Subcutaneous abdominal adipose tissue (tissue), 5 donors: Measurements from ENCODE around the gene KLC1.
"Not testable (repeated sequence)": the region's sequence is repeated elsewhere in the genome, so short reads cannot be mapped to it uniquely, and the experiment has no call there.

Experiments
- H3K27ac ChIP-seq: one replicate; pipeline ENCODE4 v1.7.0; 2013; ENCODE audit warnings: low read depth, mild to moderate bottlenecking, inconsistent platforms, low read length, moderate library complexity
- H3K27me3 ChIP-seq, 5 donors: one replicate each; pipeline ENCODE4 v1.7.0; 2013; ENCODE audit warnings: low read length in 5 of 5, inconsistent platforms in 1 of 5; ENCODE audit not compliant: control insufficient read depth in 5 of 5, insufficient read depth in 4 of 5
- H3K36me3 ChIP-seq, 5 donors: one replicate each; pipeline ENCODE4 v1.7.0; 2013; ENCODE audit warnings: low read length in 5 of 5; ENCODE audit not compliant: control insufficient read depth in 5 of 5, insufficient read depth in 5 of 5
- H3K4me1 ChIP-seq, 5 donors: one replicate each; pipeline ENCODE4 v1.7.0; 2013; ENCODE audit warnings: low read length in 5 of 5, mild to moderate bottlenecking in 3 of 5, moderate library complexity in 1 of 5; ENCODE audit not compliant: control insufficient read depth in 5 of 5, insufficient read depth in 5 of 5
- H3K4me3 ChIP-seq, 5 donors: one replicate each; pipeline ENCODE4 v1.7.0; 2013; ENCODE audit warnings: low read length in 5 of 5, low read depth in 1 of 5
- H3K9ac ChIP-seq, 5 donors: one replicate each; pipeline ENCODE4 v1.7.0; 2013; ENCODE audit warnings: low read length in 5 of 5, mild to moderate bottlenecking in 4 of 5, moderate library complexity in 3 of 5
- H3K9me3 ChIP-seq, 5 donors: one replicate each; pipeline ENCODE4 v1.7.0; 2013; ENCODE audit warnings: low read length in 5 of 5; ENCODE audit not compliant: control insufficient read depth in 5 of 5
- donor health status: healthy.
- donor health status: healthy.
- donor health status: healthy.
- donor health status: healthy.
- donor health status: healthy.

KLC1 gene

GRCh38 chr14:103685276-103686211 lies 56.5 kb downstream of the KLC1 start:
- Histone ChIP-seq H3K27me3 (no peaks in the 10 kb centered on the region), H3K9ac (no peak overlapping the region), H3K4me3 (no peak overlapping the region), H3K27ac (peak overlapping the region; percentile 48), H3K36me3 (peaks cover 0 to 94% (median 63%) of the 10 kb centered on the region in 5 donors), H3K9me3 (no peaks in the 10 kb centered on the region), H3K4me1 (peaks cover 5 to 48% (median 42%) of the 10 kb centered on the region in 5 donors)

- Histone ChIP-seq H3K4me3 (no peak overlapping the region), H3K36me3 (peaks cover 0 to 85% (median 56%) of the 10 kb centered on the region in 5 donors), H3K9ac (peak overlapping the region in 1 of 5 donors; percentile 16), H3K27me3 (no peaks in the 10 kb centered on the region), H3K27ac (peak overlapping the region; percentile 48), H3K9me3 (no peaks in the 10 kb centered on the region), H3K4me1 (peaks cover 5 to 48% (median 42%) of the 10 kb centered on the region in 5 donors)
These were observed 57.9 kb downstream of the KLC1 start for GRCh38 chr14:103686831-103687485.

- Histone ChIP-seq H3K27me3 (no peaks in the 10 kb centered on the region), H3K36me3 (peaks cover 0 to 86% (median 60%) of the 10 kb centered on the region in 5 donors), H3K27ac (peak overlapping the region; percentile 16), H3K9ac (no peak overlapping the region), H3K4me1 (peaks cover 5 to 48% (median 42%) of the 10 kb centered on the region in 5 donors), H3K9me3 (no peaks in the 10 kb centered on the region), H3K4me3 (no peak overlapping the region)
These were observed 58.7 kb downstream of the KLC1 start for GRCh38 chr14:103687712-103688111.

GRCh38 chr14:103688441-103688840 lies 59.4 kb downstream of the KLC1 start:
- H3K4me1 ChIP-seq: peaks cover 5 to 48% (median 42%) of the 10 kb centered on the region in 5 donors
- no peak overlapping the region for H3K27ac ChIP-seq
- H3K9me3 ChIP-seq: no peaks in the 10 kb centered on the region
- no peak overlapping the region for H3K4me3 ChIP-seq
- H3K9ac ChIP-seq: no peak overlapping the region
- peaks cover 0 to 86% (median 60%) of the 10 kb centered on the region in 5 donors for H3K36me3 ChIP-seq
- H3K27me3 ChIP-seq: no peaks in the 10 kb centered on the region

GRCh38 chr14:103688906-103689902 lies 60.2 kb downstream of the KLC1 start:
- Histone ChIP-seq H3K27ac (no peak overlapping the region), H3K4me3 (no peak overlapping the region), H3K27me3 (no peaks in the 10 kb centered on the region), H3K9me3 (no peaks in the 10 kb centered on the region), H3K36me3 (peaks cover 0 to 86% (median 63%) of the 10 kb centered on the region in 5 donors), H3K9ac (no peak overlapping the region), H3K4me1 (peaks cover 5 to 44% (median 39%) of the 10 kb centered on the region in 5 donors)

- no peaks in the 10 kb centered on the region for H3K9me3 ChIP-seq
- H3K4me3 ChIP-seq: no peak overlapping the region
These were observed 61.3 kb downstream of the KLC1 start for GRCh38 chr14:103690332-103690731.

GRCh38 chr14:103691655-103692054 lies 62.6 kb downstream of the KLC1 start:
- Histone ChIP-seq H3K36me3 (peaks cover 0 to 73% (median 51%) of the 10 kb centered on the region in 5 donors), H3K4me1 (peaks cover 8 to 33% (median 26%) of the 10 kb centered on the region in 5 donors)
- not testable (repeated sequence) for H3K27ac ChIP-seq, H3K9ac ChIP-seq, H3K27me3 ChIP-seq, H3K4me3 ChIP-seq, H3K9me3 ChIP-seq

More at GRCh38 chr14:103690332-103690731, 61.3 kb downstream of the KLC1 start:
- peaks cover 5 to 33% (median 29%) of the 10 kb centered on the region in 5 donors for H3K4me1 ChIP-seq
- H3K27me3 ChIP-seq: no peaks in the 10 kb centered on the region
- no peak overlapping the region for H3K9ac ChIP-seq
- no peak overlapping the region for H3K27ac ChIP-seq
- H3K36me3 ChIP-seq: peaks cover 0 to 82% (median 60%) of the 10 kb centered on the region in 5 donors

- Histone ChIP-seq H3K4me3 (no peak overlapping the region), H3K27ac (no peak overlapping the region), H3K9ac (no peak overlapping the region), H3K27me3 (no peaks in the 10 kb centered on the region), H3K36me3 (peaks cover 0 to 68% (median 46%) of the 10 kb centered on the region in 5 donors), H3K9me3 (no peaks in the 10 kb centered on the region), H3K4me1 (peaks cover 8 to 33% (median 26%) of the 10 kb centered on the region in 5 donors)
These were observed 63.1 kb downstream of the KLC1 start for GRCh38 chr14:103692159-103692558.

GRCh38 chr14:103692871-103693270 lies 63.9 kb downstream of the KLC1 start:
- H3K36me3 ChIP-seq: peaks cover 0 to 71% (median 45%) of the 10 kb centered on the region in 5 donors
- H3K9me3 ChIP-seq: no peaks in the 10 kb centered on the region
- H3K27ac ChIP-seq: no peak overlapping the region
- peaks cover 13 to 36% (median 32%) of the 10 kb centered on the region in 5 donors for H3K4me1 ChIP-seq
- H3K9ac ChIP-seq: no peak overlapping the region
- no peak overlapping the region for H3K4me3 ChIP-seq
- no peaks in the 10 kb centered on the region for H3K27me3 ChIP-seq
